ENCODE data around the gene COBLL1.
"Not testable (repeated sequence)": the region's sequence is repeated elsewhere in the genome, so short reads cannot be mapped to it uniquely, and the experiment has no call there.

The COBLL1 gene

DNA sequence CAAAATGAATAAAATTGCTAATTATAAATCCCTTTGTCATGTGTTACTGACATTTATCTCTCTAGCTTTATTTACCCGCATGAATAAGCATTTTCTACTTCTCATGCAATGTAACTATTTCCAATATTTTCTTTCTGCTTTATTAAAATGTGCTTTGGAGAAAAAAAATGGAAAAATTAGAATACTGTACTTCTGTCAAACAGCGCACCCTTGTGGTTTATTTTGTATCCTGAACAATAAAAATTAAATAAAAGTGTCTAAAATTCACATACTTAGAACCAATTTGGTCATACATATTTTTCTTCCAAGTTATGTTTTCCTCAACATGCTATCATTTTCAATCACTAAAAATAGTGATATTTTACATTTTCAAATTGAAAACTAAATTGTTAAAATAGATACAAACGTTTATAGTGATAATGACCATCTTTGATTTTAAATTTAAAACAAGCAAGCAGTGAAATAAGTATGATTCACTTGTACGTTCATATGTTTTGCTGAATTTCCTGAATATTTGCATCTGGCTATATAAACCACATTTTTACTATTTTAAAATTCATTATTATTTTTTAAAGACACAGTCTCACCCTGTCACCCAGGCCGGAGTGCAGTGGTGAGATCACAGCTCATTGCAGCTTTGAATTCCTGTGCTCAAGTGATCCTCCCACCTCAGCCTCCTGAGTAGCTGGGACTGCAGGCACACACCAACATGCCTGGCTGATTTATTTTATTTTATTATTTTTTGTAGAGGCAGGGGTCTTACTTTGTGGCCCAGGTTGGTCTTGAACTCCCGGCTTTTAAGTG lies 124.4 kb downstream of the COBLL1 start:
- no peak for DNase-seq (ENCODE audit: low read depth in 2 of 2)

DNA sequence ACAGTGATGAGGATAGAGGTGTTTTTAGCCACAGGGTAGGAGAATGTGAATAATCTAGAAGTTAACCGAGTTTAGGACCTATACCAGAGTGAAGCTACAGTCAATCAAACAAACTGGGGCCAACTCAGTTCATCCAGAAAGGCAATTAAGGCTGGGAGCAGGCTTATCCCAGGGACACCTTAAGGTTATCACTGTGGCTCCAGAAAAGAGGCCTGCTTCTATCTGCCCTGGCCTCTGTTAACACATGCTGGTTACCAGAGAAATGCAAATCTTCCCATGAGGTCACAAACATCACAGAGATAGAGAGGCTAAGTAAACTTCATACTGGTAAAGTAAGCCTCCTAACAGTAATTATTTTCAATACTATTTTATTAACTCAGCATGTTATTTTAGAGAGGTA lies 127.2 kb downstream of the COBLL1 start:
- no peak for DNase-seq (ENCODE audit: low read depth in 2 of 2)

DNA sequence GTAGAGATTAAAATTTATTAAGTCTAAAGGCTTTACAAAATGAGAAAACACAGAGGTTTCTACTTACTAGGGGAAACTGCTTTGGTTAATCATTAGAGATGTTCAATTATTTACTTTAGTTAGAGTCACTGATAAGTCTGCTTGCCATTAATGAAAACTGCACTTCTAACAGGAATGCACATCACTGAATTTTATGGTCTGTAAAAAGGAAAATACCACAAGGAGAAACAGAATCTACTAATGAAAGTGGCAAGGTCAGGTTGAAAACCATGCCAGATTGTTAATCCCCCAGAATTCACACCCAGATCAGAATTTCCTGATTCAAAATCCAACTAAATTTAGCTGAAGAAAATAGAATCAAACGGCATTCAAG lies 129.9 kb downstream of the COBLL1 start:
- no peak for DNase-seq (ENCODE audit: low read depth in 2 of 2)

DNA sequence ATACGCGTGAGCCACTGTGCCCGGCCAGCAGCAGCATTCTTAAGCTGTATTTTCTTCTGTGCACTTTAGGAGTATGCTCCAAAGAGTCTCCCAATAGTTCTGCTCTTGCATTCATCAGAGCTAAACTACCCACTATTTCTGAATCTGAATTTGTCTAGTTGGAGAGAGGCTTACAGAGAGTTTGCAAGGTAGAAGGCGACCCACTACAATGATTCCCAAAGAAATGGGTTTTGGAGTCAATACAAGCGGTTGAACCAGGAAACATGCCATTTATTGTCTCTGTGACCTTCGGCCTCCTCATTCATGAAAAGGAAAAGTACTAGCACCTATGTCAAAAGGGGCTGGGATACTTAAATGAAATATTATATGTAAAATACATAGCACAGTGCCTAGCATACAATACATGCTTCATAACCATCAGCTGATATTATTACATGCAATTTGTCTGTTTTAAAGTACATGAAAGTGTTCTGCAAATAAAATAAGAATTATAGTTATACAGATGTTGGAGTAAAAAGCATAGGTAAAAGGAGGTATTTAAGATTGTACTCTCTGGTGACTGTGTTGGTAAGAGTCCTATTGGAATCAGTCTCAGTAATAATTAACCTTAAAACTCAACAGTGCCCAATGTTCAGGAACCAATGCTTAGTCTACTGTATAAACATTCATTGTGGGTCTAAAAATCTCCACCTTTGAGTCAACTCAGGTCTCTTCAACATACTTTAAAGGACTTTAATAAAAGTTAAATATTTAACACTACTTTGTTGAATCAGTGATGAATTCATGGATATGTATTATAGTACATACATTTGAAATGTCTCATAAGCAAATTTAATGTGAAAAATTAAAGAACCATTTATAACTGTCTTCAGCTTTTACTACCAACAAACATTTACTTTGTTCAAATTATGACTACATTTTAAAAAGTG lies 130.5 kb downstream of the COBLL1 start:
- DNase-seq (ENCODE audit: low read depth in 2 of 2): no peak

DNA sequence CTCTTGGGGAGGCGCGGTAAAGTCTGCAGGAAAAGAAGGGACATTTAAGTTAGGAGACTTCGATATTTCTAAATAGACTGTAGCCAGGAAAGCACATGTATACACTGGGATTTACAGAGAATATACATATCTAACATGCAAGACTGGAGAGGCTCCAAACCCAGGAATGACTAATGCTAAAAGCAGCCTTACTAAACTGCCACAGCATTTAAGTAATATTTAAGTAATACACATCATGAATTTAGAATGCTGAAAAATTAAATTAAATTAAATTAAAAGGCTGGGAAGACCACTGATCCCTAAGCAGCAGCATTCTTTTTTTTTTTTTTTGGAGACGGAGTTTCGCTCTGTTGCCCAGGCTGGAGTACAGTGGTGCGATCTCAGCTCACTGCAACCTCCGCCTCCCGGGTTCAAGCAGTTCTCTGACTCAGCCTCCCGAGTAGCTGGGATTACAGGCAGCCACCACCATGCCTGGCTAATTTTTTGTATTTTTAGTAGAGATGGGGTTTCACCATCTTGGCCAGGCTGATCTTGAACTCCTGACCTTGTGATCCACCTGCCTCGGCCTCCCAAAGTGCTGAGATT lies 131.3 kb downstream of the COBLL1 start:
- DNase-seq (ENCODE audit: low read depth in 2 of 2): not testable (repeated sequence)

DNA sequence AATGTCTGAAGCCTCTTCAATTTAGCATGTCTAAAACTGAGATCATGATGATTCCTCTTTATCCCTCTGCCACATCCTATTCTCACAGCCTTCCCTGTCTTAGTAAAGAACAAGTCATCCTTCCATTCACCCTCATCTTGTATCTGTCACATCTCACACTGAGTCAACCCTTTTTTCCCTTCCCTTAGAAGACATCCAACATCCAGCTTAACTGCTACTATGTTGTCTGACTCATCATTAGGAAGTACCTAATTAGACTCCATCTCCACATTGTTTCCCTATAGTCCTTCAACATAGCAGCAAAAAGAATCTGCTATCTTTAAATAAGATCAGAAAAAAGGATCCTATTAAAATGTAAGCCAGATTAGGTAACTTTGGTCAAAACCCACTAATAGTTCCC lies 135.1 kb downstream of the COBLL1 start:
- DNase-seq (ENCODE audit: low read depth in 2 of 2): no peak

DNA sequence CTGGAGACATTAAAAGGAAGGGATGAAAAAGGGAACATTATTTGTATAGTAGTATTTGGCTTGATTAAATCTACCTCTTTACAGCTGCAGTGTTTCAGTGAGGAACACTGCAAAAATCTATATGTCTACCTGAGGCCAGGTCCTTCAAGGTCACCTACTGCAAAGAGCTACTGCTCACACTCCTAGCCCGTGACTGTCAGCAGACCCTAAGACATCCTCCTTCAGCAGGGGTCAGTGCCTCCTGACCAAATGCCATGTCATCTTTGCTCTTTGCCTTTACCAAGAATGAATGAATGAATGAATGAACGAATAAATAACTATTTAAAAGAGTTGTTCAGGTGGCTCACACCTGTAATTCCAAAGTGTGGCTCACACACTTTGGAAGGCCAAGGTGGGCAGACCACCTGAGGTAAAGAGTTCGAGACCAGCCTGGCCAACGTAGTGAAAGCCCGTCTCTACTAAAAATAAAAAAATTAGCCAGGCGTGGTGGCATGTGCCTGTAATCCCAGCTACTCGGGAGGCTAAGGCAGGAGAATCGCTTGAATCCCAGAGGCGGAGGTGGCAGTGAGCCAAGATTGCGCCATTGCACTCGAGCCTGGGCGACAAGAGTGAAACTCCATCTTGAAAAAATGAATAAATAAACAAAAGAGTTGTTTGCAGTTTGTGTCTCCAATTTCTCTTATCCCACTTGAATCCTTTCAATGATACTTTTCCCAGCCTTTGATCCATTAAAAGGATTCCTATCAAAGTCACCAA lies 136.0 kb downstream of the COBLL1 start:
- no peak for DNase-seq (ENCODE audit: low read depth in 2 of 2)

DNA sequence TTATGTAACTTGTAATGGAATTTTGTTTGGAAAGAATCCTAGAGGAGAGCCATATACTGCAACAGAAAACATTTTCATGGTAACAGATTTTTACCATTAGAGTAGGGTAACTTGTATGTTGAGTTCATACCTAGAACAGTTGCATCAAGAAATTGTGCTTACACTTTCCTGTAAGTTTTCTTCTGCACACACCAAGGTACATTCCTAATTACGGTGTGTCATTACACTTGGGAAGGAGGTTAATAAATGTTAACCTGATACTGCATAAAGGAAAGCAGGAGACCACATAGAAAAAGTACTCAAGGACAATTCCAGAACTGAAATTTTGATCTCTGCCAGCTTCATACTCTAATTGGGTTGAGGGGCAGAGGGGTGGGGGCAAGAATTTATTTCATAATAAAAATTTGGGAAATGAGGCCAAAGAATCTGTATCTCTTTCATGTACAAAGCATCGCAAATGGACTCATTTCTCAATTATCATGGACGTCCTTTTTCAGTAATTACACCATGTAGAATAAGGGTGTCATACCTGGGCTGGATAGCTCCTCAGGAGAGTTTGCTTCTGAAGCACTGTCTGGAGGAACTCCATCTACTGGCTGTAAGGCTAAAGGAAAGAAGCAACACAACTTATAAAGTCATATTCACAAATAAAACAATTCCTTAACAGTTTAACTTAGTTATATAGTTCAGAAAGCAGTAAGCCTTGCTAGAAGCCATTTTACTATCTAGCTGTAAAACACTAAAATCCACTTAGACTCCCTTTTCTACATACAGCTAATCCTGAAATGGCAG lies 137.5 kb downstream of the COBLL1 start:
- DNase-seq (ENCODE audit: low read depth in 2 of 2): no peak

DNA sequence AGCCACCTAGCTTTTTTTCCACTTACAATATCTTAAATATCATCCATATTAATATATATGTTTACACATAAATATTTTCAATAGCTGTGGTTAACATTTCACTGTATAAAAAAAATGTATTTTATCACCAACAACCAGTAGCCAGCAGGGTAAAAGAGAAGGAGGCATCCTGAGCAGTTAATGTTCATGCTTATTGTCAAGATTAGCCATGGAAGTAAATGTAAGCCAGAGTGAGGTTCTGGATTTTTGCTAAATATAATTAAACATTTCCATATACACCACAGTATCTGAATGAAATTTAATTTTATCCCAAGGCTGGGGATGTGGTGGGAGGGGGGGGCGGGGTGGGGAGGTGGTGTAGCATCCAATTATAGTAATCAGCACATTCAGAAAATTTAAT lies 140.1 kb downstream of the COBLL1 start:
- DNase-seq (ENCODE audit: low read depth in 2 of 2): no peak

DNA sequence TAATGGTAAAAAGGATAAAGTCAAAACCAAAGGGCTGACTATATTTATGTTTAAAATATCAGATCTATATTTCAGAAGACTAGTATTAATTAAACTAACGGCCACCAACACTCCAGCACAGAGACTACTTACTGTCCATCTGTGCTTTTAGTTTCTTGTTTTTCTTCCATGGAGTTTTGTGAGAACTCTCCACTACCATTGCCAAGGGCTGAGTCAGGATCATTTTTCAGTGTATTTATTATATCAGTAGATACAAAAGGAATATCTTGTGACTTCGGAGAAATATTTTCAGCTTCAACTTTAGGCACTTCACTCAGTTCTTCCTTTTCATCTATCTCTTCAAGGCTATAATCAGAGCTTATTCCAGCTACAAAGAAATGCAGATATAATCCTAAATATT lies 141.2 kb downstream of the COBLL1 start:
- DNase-seq (ENCODE audit: low read depth in 2 of 2): no peak

DNA sequence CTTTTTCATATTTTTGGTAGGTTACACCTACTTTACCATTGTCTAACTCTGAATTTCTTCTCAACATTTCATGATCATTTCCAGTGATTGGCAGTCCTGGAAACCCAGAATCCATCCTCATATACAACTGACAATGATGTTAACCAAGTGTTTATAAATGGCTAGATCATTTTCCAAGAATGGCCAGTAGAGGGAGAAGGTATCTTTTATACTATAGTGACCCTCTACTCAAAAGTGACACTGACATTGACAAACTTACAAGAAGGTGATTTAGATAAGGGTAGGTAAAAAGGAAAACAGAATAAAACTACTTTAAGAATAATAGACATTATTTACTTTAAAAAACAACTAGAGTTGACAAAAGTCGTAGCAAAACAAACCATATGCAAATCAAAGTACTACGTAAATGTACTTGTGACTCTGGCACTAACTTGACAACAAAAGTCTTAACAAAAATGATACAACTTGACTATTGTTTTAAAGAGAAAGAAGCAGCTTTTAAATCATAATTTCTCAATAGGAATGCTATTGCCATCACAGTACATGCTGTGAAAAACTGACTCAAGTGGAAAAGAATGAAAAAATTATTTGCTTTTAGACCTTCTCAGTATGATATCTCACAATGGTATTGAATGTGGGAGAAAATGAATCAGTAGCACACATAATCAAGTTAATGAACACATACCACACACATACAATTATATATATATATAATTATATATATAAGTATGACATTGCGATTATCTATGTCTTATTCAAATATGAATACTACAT lies 143.7 kb downstream of the COBLL1 start:
- DNase-seq (ENCODE audit: low read depth in 2 of 2): no peak

DNA sequence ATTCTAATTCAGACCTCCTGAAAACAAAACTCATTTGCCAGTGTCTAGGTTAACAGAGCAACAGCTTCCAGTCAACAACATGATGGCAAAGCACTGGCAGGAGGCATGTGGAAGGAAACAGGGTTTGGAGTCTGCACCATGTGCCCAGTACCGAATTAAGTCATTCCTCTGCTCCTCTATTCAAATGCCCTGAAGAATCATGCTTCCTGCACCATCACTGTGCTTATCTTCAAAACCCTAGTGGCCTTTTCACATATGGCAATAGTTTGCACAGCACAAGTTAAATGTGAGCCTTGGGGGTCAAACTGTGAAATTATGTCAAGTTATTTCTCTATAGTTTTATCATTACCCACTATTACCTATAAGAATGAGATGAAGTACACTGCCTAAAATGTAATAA lies 145.0 kb downstream of the COBLL1 start:
- DNase-seq (ENCODE audit: low read depth in 2 of 2): no peak

DNA sequence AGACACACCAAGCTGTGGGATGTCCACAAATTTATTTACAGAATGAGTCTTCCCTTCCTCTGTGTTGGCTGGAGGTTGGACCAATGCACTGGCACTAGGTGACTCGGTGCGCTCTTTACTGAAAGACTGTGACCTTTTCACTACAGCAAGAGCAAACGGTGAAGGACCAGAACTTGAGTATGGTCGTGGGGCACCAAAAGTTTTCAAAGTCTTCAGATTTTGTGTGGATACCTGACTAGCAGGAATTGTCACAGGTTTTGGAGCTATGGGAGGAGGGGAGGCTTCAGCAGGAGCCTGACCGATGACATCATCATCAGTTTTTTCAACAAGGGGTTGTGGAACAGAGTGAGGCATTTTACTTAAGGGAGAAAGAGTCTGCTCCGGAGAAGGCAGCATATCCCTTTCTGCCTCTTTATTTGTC lies 147.3 kb downstream of the COBLL1 start:
- DNase-seq (ENCODE audit: low read depth in 2 of 2): no peak

DNA sequence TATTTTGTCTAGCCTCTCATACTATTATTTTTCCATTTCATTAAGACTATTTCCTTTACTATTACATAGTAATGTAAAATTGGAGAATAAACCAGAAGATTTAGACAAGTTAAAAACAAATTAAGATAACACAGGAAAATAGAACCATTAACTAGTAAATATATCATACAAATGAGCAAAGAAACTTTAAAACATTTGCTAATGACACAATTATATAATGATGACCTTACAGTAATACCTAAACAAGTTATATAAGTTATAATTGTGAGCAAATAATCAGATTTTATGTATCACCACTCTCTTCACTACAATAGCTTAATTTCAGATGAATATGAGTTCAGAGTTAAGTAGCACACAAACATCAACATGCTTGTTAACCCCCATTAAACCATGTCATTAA lies 147.8 kb downstream of the COBLL1 start:
- no peak for DNase-seq (ENCODE audit: low read depth in 2 of 2)

DNA sequence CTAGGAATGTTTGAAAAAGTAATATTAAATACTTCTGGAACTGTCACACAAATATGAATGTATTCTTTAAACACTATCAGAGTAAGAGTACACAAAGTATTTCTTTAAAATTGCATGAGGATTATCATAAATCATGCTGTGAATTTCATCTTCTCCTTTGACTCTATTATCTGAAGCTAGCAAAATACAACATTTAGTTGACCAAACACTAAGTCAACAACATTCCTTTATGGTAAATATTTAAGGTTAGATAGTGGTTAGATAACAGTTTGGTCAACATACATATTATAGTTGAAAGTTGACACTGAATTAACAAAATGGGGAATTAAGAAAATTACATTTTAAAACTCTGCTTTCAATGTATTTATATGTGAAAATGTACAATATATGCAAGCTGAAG lies 148.2 kb downstream of the COBLL1 start:
- DNase-seq (ENCODE audit: low read depth in 2 of 2): no peak

DNA sequence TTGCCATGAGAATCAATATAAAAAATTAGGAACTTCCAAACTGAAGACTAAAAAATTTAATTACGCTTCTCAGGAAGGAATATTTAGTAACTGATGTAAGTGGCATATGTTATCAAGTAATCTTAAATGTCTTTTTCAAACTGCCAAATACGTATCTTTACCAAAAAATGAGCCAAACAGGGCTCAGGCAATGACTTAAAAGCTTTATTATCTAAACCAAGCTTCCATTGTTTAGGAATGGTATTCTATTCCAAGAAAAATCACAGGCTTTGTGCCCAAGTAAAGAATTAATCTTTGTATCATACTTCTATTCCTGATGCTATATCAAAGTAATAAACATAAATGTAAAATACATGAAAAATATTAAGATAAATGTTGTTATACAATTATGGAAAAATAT lies 148.7 kb downstream of the COBLL1 start:
- DNase-seq (ENCODE audit: low read depth in 2 of 2): no peak

DNA sequence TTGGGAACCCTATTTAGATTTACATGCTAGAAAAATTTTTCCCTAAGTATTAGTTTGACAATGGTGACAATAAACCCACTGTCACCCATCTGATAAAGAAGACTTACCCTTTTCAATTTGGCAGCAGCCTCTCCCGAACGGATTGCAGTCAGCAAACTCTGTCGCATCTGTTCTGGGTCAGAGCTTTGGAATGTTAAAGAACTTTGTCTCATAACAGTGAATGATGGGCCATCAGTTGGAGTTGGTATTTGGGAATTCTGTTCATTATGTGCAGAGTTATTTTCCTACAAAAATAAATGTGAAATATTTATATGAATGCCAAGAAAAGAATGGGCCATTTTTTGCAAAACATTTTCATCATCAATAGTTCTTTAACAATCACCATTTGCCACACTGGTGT lies 149.5 kb downstream of the COBLL1 start:
- no peak for DNase-seq (ENCODE audit: low read depth in 2 of 2)

DNA sequence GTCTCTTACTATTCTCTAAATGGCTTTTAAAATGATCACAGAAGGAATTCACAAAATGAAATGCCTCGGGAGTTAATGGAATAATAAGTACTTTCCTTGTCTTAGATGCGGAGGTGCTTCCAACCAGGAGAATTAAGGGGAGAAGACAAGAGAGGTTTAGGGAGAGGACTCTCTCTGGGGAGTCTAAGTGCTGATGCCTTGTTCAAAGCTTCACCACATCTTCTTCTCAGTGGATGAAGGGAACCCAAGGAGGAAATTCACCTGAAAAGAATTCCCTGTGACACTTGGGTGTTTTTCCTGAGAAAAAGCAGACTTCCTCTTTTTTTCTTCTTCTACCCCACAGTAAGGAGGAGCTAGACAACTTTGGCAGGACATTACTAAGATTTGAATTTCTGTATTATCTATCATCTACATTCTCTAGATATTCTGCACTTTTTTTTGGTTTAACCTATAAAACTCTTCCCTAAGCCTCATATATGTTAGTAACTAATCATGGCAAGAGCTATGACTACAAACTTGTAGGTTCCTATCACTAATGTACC lies 150.2 kb downstream of the COBLL1 start:
- no peak for DNase-seq (ENCODE audit: low read depth in 2 of 2)

DNA sequence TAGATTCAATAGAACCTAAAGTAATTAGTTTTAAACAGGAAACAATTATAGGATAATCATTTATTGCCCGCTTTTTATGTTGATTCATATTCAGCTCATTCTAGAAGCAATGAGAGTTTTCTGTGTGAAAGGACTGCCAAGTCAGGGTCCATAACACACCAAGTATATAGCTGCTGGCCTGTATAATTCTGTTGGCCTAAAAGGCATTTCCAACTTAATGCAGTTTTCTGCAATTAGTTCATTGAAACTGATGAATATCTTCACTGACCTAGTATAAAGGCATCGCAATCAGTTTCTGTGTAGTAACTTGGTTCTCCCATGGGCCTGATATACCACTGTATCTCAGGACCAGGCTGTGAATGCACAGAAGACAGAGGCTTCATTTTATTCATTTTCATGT lies 151.3 kb downstream of the COBLL1 start:
- DNase-seq (ENCODE audit: low read depth in 2 of 2): no peak

DNA sequence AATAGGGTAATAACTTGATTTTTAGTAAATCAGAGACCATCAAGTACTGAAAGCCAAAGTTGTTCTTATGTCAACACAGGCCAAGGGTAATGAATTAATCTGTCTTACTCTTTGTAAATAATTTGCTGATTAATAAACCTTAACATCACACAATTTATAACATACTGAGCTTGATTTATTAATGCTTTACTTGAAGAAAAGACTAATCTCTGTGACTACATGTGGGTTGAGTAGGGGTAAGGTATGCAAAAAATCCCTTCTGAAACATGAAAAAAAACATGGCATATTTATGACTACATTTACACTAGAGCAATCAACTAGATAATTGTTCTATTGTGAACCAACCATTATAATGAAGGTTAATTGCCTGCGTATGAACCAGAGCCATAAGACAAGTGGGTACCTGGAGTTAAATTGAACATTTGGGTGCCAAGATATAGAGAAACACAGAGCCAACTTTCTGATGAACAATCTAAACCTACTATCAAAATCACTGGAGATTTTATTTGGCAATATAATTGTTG lies 152.7 kb downstream of the COBLL1 start:
- no peak for DNase-seq (ENCODE audit: low read depth in 2 of 2)
